ENCODE measurements around the gene MATN4.

The MATN4 gene

DNA sequence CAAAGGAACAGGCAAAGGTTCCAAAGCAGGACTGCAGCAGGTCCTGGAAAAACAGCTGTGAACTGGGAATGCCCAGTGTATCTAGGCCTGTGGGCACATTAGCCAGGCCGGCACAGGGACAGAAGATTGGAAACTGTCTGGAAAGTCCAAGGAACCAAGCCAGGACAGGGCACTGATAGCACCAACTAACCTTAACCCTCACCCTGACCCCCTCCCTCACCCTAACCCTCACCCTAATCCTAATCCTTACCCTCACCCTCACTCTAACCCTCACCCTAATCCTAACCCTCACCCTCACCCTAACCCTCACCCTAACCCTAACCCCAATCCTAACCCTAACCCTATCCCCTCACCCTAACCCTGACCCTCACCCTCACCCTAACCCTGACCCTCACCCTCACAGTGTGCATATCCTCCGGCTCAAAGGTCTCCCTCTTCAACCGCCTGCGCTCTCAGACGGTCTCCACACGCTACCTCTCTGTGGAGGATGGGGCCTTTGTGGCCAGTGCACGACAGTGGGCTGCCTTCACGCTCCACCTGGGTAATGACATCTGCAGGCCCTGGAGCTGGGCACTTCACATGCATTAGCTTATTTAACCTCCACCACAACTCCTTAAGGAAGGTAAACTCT is 5.1 kb upstream of the MATN4 start:
- Histone ChIP-seq H2BK5ac (ENCODE audit: low read length) (no peak overlapping the region), H3K4me3 (ENCODE audit: low read length in 2 of 2) (peak overlapping the region in 1 of 2 donors; percentile 3), H2AK5ac (ENCODE audit: low read depth, low read length) (no peak overlapping the region), H3K27ac (replicated peaks; ENCODE audit: low read length) (no peak overlapping the region), H3K14ac (ENCODE audit: low read length) (no peak overlapping the region), H3K4me2 (ENCODE audit: insufficient read depth, low read length, poor library complexity, severe bottlenecking) (no peak overlapping the region), H3K36me3 (replicated peaks in 1 of 2; ENCODE audit: control insufficient read depth in 2 of 2, insufficient read depth in 2 of 2, low read length in 2 of 2) (no peaks in the 10 kb centered on the region), H3K4me1 (ENCODE audit: control insufficient read depth in 2 of 2, insufficient read depth in 1 of 2, low read depth in 1 of 2, low read length in 2 of 2) (peaks cover 0 to 5% of the 10 kb centered on the region in 2 donors), H2BK15ac (ENCODE audit: low read length) (no peak overlapping the region), H3K18ac (ENCODE audit: low read length) (no peak overlapping the region), H4K91ac (ENCODE audit: low read depth, low read length, poor library complexity) (no peak overlapping the region), H3K4ac (ENCODE audit: low read length) (no peak overlapping the region), H2BK12ac (ENCODE audit: low read length) (no peak overlapping the region), H2BK120ac (ENCODE audit: low read depth, low read length) (no peak overlapping the region), H3K9ac (ENCODE audit: low read depth, low read length, poor library complexity) (peak overlapping the region; percentile 16), H3K9me3 (replicated peaks in 1 of 2; ENCODE audit: control insufficient read depth in 2 of 2, insufficient read depth in 1 of 2, low read depth in 1 of 2, low read length in 2 of 2) (peaks cover 0 to 3% of the 10 kb centered on the region in 2 donors), H3K23ac (ENCODE audit: low read depth, low read length, poor library complexity) (peak overlapping the region; percentile 80), H4K8ac (ENCODE audit: low read depth, low read length) (no peak overlapping the region), H2AFZ (ENCODE audit: low read length) (no peak overlapping the region), H3K79me1 (ENCODE audit: low read depth, low read length) (no peaks in the 10 kb centered on the region), H3K27me3 (ENCODE audit: control insufficient read depth in 3 of 3, insufficient read depth in 3 of 3, low read depth in 1 of 3, low read length in 3 of 3) (peaks cover 0 to 29% (median 27%) of the 10 kb centered on the region in 3 experiments)
- WGBS, 2 donors (ENCODE audit: extremely low coverage in 2 of 2, insufficient read length in 2 of 2, insufficient replicate concordance in 1 of 2): no CpG with 5 or more reads among the region's 8 CpGs
- no peak for DNase-seq (ENCODE audit: low spot score)

DNA sequence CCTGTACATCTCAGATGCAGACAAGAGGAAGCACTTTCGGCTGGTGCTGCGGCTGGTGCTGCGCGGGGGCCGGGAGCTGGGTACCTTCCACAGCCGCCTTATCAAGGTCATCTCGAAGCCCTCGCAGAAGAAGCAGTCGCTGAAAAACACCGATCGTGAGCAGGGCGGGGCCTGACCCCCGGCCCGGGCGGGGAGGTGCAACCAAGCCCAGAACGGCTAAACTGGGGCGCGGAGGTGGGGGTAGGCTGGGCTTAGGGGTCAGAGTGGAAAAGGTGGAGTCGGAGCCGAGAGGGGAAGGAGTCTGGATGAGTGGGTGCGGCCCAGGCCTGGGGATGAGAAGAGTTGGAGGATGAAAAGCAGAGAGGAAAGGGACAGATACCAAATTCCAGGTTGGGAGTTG is 4.1 kb upstream of the MATN4 start:
- H3K9me3 ChIP-seq (replicated peaks in 1 of 2; ENCODE audit: control insufficient read depth in 2 of 2, insufficient read depth in 1 of 2, low read depth in 1 of 2, low read length in 2 of 2): peaks cover 0 to 3% of the 10 kb centered on the region in 2 donors
- H2BK15ac ChIP-seq (ENCODE audit: low read length): no peak overlapping the region
- H3K79me1 ChIP-seq (ENCODE audit: low read depth, low read length): no peaks in the 10 kb centered on the region
- H4K8ac ChIP-seq (ENCODE audit: low read depth, low read length): no peak overlapping the region
- peaks cover 0 to 5% of the 10 kb centered on the region in 2 donors for H3K4me1 ChIP-seq (ENCODE audit: control insufficient read depth in 2 of 2, insufficient read depth in 1 of 2, low read depth in 1 of 2, low read length in 2 of 2)
- H2BK12ac ChIP-seq (ENCODE audit: low read length): no peak overlapping the region
- H2AFZ ChIP-seq (ENCODE audit: low read length): no peak overlapping the region
- peaks cover 0 to 37% (median 36%) of the 10 kb centered on the region in 3 experiments for H3K27me3 ChIP-seq (ENCODE audit: control insufficient read depth in 3 of 3, insufficient read depth in 3 of 3, low read depth in 1 of 3, low read length in 3 of 3)
- peak overlapping the region; percentile 53 for H2BK5ac ChIP-seq (ENCODE audit: low read length)
- H4K91ac ChIP-seq (ENCODE audit: low read depth, low read length, poor library complexity): no peak overlapping the region
- no peaks in the 10 kb centered on the region for H3K36me3 ChIP-seq (replicated peaks in 1 of 2; ENCODE audit: control insufficient read depth in 2 of 2, insufficient read depth in 2 of 2, low read length in 2 of 2)
- H3K23ac ChIP-seq (ENCODE audit: low read depth, low read length, poor library complexity): peak overlapping the region; percentile 90
- no peak overlapping the region for H3K4me3 ChIP-seq (ENCODE audit: low read length in 2 of 2)
- no CpG with 5 or more reads among the region's 21 CpGs for WGBS, 2 donors (ENCODE audit: extremely low coverage in 2 of 2, insufficient read length in 2 of 2, insufficient replicate concordance in 1 of 2)
- H3K9ac ChIP-seq (ENCODE audit: low read depth, low read length, poor library complexity): no peak overlapping the region
- no peak overlapping the region for H3K27ac ChIP-seq (replicated peaks; ENCODE audit: low read length)
- H3K14ac ChIP-seq (ENCODE audit: low read length): peak overlapping the region; percentile 87
- H3K18ac ChIP-seq (ENCODE audit: low read length): peak overlapping the region; percentile 35
- H2AK5ac ChIP-seq (ENCODE audit: low read depth, low read length): peak overlapping the region; percentile 90
- no peak overlapping the region for H3K4ac ChIP-seq (ENCODE audit: low read length)
- H2BK120ac ChIP-seq (ENCODE audit: low read depth, low read length): peak overlapping the region; percentile 47
- H3K4me2 ChIP-seq (ENCODE audit: insufficient read depth, low read length, poor library complexity, severe bottlenecking): no peak overlapping the region
- DNase-seq (ENCODE audit: low spot score): no peak

DNA sequence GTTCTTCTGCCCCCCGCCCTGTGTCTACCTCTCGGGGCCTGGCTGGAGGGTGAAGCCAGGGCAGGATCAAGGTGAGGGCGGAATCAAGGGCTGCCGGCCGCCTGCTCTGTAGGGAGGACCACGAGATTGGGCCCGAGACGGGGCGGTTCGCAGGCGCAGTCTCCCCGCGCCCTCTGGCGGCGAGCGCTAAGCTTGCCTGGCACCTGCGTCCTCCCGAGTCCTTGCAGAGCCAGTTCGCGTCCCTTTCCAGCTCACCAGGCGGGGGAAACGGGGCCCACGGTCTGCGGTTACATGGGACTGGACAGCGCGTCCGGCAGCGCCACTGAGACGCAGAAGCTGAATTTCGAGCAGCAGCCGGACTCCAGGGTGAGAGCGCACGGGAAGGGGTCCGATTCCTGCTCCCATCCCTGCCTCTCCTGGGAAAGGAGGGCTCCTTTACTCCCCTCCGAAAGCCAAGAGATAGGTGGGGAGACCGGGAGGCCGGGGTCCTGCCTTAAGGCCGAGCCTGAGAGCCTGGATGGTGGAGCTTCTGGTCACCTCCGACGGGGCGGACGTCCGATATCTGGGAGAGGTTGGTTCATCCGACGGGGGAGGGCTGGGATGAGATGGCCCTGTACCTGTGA is 3.6 kb upstream of the MATN4 start:
- Histone ChIP-seq H2AFZ (ENCODE audit: low read length) (peak overlapping the region; percentile 70), H3K27ac (replicated peaks; ENCODE audit: low read length) (no peak overlapping the region), H3K36me3 (replicated peaks in 1 of 2; ENCODE audit: control insufficient read depth in 2 of 2, insufficient read depth in 2 of 2, low read length in 2 of 2) (no peaks in the 10 kb centered on the region), H3K18ac (ENCODE audit: low read length) (peak overlapping the region; percentile 83), H2AK5ac (ENCODE audit: low read depth, low read length) (peak overlapping the region; percentile 90), H4K91ac (ENCODE audit: low read depth, low read length, poor library complexity) (no peak overlapping the region), H3K14ac (ENCODE audit: low read length) (peak overlapping the region; percentile 87), H3K4me3 (ENCODE audit: low read length in 2 of 2) (peak overlapping the region in 1 of 2 donors; percentile 2), H3K9ac (ENCODE audit: low read depth, low read length, poor library complexity) (peak overlapping the region; percentile 64), H2BK15ac (ENCODE audit: low read length) (no peak overlapping the region), H3K4me1 (ENCODE audit: control insufficient read depth in 2 of 2, insufficient read depth in 1 of 2, low read depth in 1 of 2, low read length in 2 of 2) (peaks cover 0 to 5% of the 10 kb centered on the region in 2 donors), H3K4me2 (ENCODE audit: insufficient read depth, low read length, poor library complexity, severe bottlenecking) (no peak overlapping the region), H4K8ac (ENCODE audit: low read depth, low read length) (peak overlapping the region; percentile 95), H3K27me3 (ENCODE audit: control insufficient read depth in 3 of 3, insufficient read depth in 3 of 3, low read depth in 1 of 3, low read length in 3 of 3) (peaks cover 0 to 40% (median 39%) of the 10 kb centered on the region in 3 experiments), H3K9me3 (replicated peaks in 1 of 2; ENCODE audit: control insufficient read depth in 2 of 2, insufficient read depth in 1 of 2, low read depth in 1 of 2, low read length in 2 of 2) (peaks cover 0 to 3% of the 10 kb centered on the region in 2 donors), H2BK12ac (ENCODE audit: low read length) (no peak overlapping the region), H2BK120ac (ENCODE audit: low read depth, low read length) (peak overlapping the region; percentile 47), H3K23ac (ENCODE audit: low read depth, low read length, poor library complexity) (peak overlapping the region; percentile 90), H2BK5ac (ENCODE audit: low read length) (peak overlapping the region; percentile 53), H3K4ac (ENCODE audit: low read length) (no peak overlapping the region), H3K79me1 (ENCODE audit: low read depth, low read length) (no peaks in the 10 kb centered on the region)
- WGBS, 2 donors (ENCODE audit: extremely low coverage in 2 of 2, insufficient read length in 2 of 2, insufficient replicate concordance in 1 of 2): no CpG with 5 or more reads among the region's 45 CpGs
- DNase-seq (ENCODE audit: low spot score): no peak

DNA sequence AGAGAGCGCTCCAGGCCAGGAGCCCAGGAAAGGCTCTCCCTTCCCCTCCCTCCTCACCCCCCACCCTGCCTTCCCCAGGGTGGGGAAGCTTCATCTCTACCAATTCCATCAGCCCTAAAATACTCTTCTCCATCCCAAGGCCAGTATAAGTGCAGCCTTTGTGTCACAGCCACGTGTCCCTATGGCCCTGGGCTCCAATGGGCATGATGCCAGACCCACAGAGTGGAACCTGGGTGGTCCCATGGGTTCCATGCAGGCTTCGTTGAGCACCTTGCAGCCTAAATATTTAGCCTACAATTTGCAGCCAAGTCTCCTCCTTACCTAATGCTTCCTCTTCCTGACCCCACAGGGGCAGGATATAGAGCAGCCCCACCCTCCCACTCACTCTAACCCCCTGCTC is 976 bp upstream of the MATN4 start:
- Histone ChIP-seq H3K4me1 (ENCODE audit: control insufficient read depth in 2 of 2, insufficient read depth in 1 of 2, low read depth in 1 of 2, low read length in 2 of 2) (peaks cover 0 to 7% of the 10 kb centered on the region in 2 donors), H3K14ac (ENCODE audit: low read length) (no peak overlapping the region), H3K9me3 (replicated peaks in 1 of 2; ENCODE audit: control insufficient read depth in 2 of 2, insufficient read depth in 1 of 2, low read depth in 1 of 2, low read length in 2 of 2) (peaks cover 0 to 3% of the 10 kb centered on the region in 2 donors), H2AK5ac (ENCODE audit: low read depth, low read length) (peak overlapping the region; percentile 38), H2BK5ac (ENCODE audit: low read length) (no peak overlapping the region), H3K23ac (ENCODE audit: low read depth, low read length, poor library complexity) (no peak overlapping the region), H2BK12ac (ENCODE audit: low read length) (no peak overlapping the region), H3K79me1 (ENCODE audit: low read depth, low read length) (no peaks in the 10 kb centered on the region), H2AFZ (ENCODE audit: low read length) (no peak overlapping the region), H2BK120ac (ENCODE audit: low read depth, low read length) (no peak overlapping the region), H3K18ac (ENCODE audit: low read length) (no peak overlapping the region), H4K8ac (ENCODE audit: low read depth, low read length) (no peak overlapping the region), H3K36me3 (replicated peaks in 1 of 2; ENCODE audit: control insufficient read depth in 2 of 2, insufficient read depth in 2 of 2, low read length in 2 of 2) (no peaks in the 10 kb centered on the region), H3K9ac (ENCODE audit: low read depth, low read length, poor library complexity) (no peak overlapping the region), H2BK15ac (ENCODE audit: low read length) (no peak overlapping the region), H3K4ac (ENCODE audit: low read length) (no peak overlapping the region), H3K4me3 (ENCODE audit: low read length in 2 of 2) (no peak overlapping the region), H3K27ac (replicated peaks; ENCODE audit: low read length) (no peak overlapping the region), H3K4me2 (ENCODE audit: insufficient read depth, low read length, poor library complexity, severe bottlenecking) (no peak overlapping the region), H4K91ac (ENCODE audit: low read depth, low read length, poor library complexity) (no peak overlapping the region), H3K27me3 (ENCODE audit: control insufficient read depth in 3 of 3, insufficient read depth in 3 of 3, low read depth in 1 of 3, low read length in 3 of 3) (peaks cover 0 to 42% (median 41%) of the 10 kb centered on the region in 3 experiments)
- no peak for DNase-seq (ENCODE audit: low spot score)
- WGBS, 2 donors (ENCODE audit: extremely low coverage in 2 of 2, insufficient read length in 2 of 2, insufficient replicate concordance in 1 of 2): no CpG with 5 or more reads among the region's 3 CpGs
